Tibial artery (tissue), 4 donors: Measurements from ENCODE around the gene DPP8.

Experiments used
- DNase-seq, 2 donors: peaks; one replicate each; pipeline ENCODE4 v3.0.0-alpha.2; 2019
- H3K27ac ChIP-seq, 2 donors: fragments of 200-600 bp; sonication (generic) in 1 of 2; 1 replicate in 1 of 2; 2 replicates in 1 of 2; pipeline ENCODE4 v1.5.1; 2018 to 2019; ENCODE audit warnings: mild to moderate bottlenecking in 1 of 2
- H3K27me3 ChIP-seq, 2 donors: fragments of 200-600 bp; sonication (generic) in 1 of 2; one replicate each; pipeline versions ENCODE4 v1.5.1 to v1.6.0; 2016 to 2019
- H3K36me3 ChIP-seq, 3 donors: fragments of 200-600 bp; sonication (generic) in 2 of 3; one replicate each; pipeline ENCODE4 v1.5.1; 2016 to 2019; ENCODE audit warnings: mild to moderate bottlenecking in 2 of 3
- H3K4me1 ChIP-seq, 4 donors: fragments of 200-600 bp; sonication (generic) in 2 of 4; 1 replicate in 3 of 4; 2 replicates in 1 of 4; pipeline ENCODE4 v1.5.1; 2016 to 2019
- H3K4me3 ChIP-seq, 2 donors: fragments of 200-600 bp; sonication (generic) in 1 of 2; 1 replicate in 1 of 2; 2 replicates in 1 of 2; pipeline ENCODE4 v1.5.1; 2018 to 2019; ENCODE audit warnings: mild to moderate bottlenecking in 2 of 2
- H3K9me3 ChIP-seq, 3 donors: fragments of 200-600 bp; sonication (generic) in 1 of 3; one replicate each; pipeline ENCODE4 v1.5.1; 2016 to 2019
- CTCF ChIP-seq, 2 experiments: fragments of 200-600 bp in 1 of 2; fragments of 450-650 bp in 1 of 2; IDR thresholded peaks; one replicate each; pipeline ENCODE4 v1.5.1; 2017 to 2019; ENCODE audit warnings: antibody characterized with exemption in 2 of 2, mild to moderate bottlenecking in 1 of 2, moderate library complexity in 1 of 2
- intact Hi-C: fragments of 100-400 bp; cut with DNase I; formaldehyde crosslinking; loops from one replicate; pipeline ENCODE4 v1.15.0; 2023; ENCODE audit warnings: low total_unique reads

Gene DPP8

GRCh38 chr15:65521350-65521749 lies 3.9 kb upstream of the DPP8 start:
- Histone ChIP-seq H3K27me3 (no peaks in the 10 kb centered on the region), H3K27ac (no peak overlapping the region), H3K36me3 (peaks cover 0 to 5% (median 0%) of the 10 kb centered on the region in 3 donors), H3K4me1 (peaks cover 0 to 6% (median 4%) of the 10 kb centered on the region in 4 donors), H3K4me3 (no peak overlapping the region), H3K9me3 (no peaks in the 10 kb centered on the region)
- intact Hi-C loops: no loop called here
- DNase-seq: no peak
- TF ChIP-seq CTCF (IDR thresholded peaks at IDR 0.05): no peak

- no peaks in the 10 kb centered on the region for H3K9me3 ChIP-seq
- H3K27ac ChIP-seq: no peak overlapping the region
- DNase-seq: no peak
- TF ChIP-seq CTCF (IDR thresholded peaks at IDR 0.05): no peak
- intact Hi-C loops: no loop called here
- H3K27me3 ChIP-seq: no peaks in the 10 kb centered on the region
- peaks cover 0 to 5% (median 0%) of the 10 kb centered on the region in 3 donors for H3K36me3 ChIP-seq
- H3K4me3 ChIP-seq: no peak overlapping the region
- peaks cover 0 to 29% (median 17%) of the 10 kb centered on the region in 4 donors for H3K4me1 ChIP-seq
These were observed 1.3 kb upstream of the DPP8 start for GRCh38 chr15:65518633-65519285.

GRCh38 chr15:65517866-65518207 lies 348 bp upstream of the DPP8 start:
- no peaks in the 10 kb centered on the region for H3K27me3 ChIP-seq
- H3K4me1 ChIP-seq: peaks cover 0 to 36% (median 20%) of the 10 kb centered on the region in 4 donors
- peaks cover 0 to 5% (median 0%) of the 10 kb centered on the region in 3 donors for H3K36me3 ChIP-seq
- H3K9me3 ChIP-seq: no peaks in the 10 kb centered on the region
- intact Hi-C loops: no loop called here
- peak overlapping the region in 1 of 2 donors; percentile 86 for H3K27ac ChIP-seq
- no peak for DNase-seq
- H3K4me3 ChIP-seq: peak overlapping the region; percentile 87 to 93
- TF ChIP-seq CTCF (IDR thresholded peaks at IDR 0.05): no peak

GRCh38 chr15:65512807-65513416 lies 4.6 kb downstream of the DPP8 start:
- TF ChIP-seq CTCF (IDR thresholded peaks at IDR 0.05): no peak
- no peaks in the 10 kb centered on the region for H3K27me3 ChIP-seq
- intact Hi-C loops: no loop called here
- peaks cover 0 to 48% (median 25%) of the 10 kb centered on the region in 4 donors for H3K4me1 ChIP-seq
- H3K36me3 ChIP-seq: peaks cover 10 to 34% (median 14%) of the 10 kb centered on the region in 3 donors
- peak overlapping the region; percentile 24 to 69 for H3K27ac ChIP-seq
- peak; percentile 65 to 79 for DNase-seq
- no peaks in the 10 kb centered on the region for H3K9me3 ChIP-seq
- H3K4me3 ChIP-seq: peak overlapping the region; percentile 15 to 25

GRCh38 chr15:65512189-65512588 lies 5.3 kb downstream of the DPP8 start:
- H3K27ac ChIP-seq: peak overlapping the region; percentile 18 to 69
- no peaks in the 10 kb centered on the region for H3K27me3 ChIP-seq
- no peak for DNase-seq
- no peak for TF ChIP-seq CTCF (IDR thresholded peaks at IDR 0.05)
- peaks cover 14 to 32% (median 14%) of the 10 kb centered on the region in 3 donors for H3K36me3 ChIP-seq
- H3K9me3 ChIP-seq: no peaks in the 10 kb centered on the region
- intact Hi-C loops: no loop called here
- H3K4me1 ChIP-seq: peaks cover 0 to 48% (median 25%) of the 10 kb centered on the region in 4 donors
- peak overlapping the region; percentile 15 to 25 for H3K4me3 ChIP-seq
